Activated effector memory CD4-positive, alpha-beta T cell treated with Interleukin-2 at 50 U/mL for 16 hours (primary cell): ENCODE results near the gene HLF.

Experiments used
- DNase-seq: peaks from one replicate; pipeline ENCODE4 v3.0.0-alpha.2; 2020

Gene HLF

DNA sequence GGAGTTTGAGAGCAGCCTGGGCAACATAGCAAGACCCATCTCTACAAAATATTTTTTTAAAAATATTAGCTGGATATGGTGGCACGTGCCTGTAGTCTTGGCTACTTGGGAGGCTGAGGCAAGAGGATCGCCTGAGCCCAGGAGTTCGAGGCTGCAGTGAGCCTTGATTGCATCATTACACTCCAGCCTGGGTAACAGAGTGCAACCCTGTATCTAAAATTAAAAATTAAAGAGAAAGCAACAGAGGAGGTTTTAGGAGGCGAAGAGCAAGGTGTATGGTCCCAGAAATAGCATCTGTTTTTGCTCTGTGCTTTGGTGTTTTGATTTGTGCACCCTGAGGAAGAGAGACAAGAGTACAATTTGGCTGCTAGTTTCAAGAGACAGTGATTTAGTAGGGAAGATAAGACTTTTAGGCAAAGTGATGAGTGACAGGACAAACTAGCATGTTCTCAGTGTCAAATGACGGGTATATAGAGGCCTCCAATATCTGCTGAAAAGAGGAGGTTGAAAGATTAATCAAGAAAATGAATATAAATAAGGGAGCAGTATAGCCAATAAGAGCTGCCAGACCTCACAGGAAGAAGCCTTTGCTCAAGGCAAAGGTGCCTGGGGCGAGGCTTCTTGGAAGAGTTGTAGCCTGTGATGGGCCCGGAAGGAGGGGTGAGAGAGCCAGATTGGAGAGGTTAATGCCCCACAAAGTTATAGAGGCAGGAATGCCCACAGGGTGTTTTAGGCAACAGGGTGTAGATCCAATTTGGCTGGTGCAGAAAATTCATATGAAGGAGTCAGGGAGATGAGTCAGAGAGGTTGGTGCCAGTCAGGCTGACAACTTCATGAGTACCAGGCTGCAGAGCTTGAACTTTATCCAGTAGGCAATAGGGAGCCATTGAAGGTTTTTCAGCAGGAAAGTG, 11.4 kb downstream of the HLF start:
- no peak for DNase-seq

DNA sequence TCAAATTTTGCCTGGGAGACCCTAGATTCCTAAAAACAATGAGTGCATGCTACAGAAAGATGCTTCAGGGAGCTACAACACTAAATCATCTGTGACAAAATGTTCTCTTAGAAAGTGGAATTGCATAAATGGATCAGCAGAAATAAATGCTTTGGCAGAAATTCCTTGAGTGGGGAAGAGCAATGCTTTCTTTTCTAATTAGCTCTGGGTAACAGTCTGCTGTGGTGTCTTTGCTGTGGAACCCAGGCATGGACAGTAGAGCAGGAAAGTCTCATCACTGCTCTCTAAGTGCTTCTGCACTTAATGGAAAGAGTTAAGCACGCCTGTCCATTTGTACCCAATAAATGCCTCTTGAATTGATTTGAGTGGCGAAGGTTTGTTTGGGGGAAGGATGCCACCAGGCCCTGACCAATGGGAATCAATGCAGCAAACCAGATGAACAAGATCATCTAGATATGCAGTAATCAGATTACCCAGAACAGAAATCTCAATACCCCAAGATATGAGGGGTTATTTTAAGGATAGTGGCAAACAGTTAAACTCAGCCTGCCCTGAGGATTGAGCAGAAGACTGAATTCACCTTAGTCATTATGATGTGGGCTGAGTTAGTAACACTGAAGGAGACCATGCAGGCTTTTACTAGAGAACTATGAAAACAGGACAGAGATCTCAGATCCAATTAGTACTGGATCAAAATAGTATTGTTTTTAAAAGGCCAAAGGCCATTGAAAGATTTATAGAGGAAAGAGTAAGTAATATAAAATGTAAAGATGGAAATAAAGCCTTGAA, 13.6 kb downstream of the HLF start:
- no peak for DNase-seq

DNA sequence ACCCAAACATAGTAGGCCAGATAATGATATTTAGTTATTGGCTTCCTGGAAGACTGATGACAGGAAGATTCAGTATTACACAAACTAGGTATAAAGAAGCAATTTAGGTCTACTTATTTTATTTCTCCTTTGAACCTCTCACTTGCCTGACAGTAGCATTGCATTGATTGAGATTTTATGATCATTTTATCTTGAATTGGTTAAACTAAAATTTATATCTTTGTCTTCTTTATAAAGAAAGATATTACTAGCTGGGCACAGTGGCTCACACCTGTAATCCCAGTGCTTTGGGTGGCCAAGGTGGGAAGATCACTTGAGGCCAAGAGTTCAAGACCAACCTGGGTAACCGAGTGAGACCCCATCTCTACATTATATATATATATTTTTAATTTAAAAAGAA, 14.4 kb downstream of the HLF start:
- DNase-seq: no peak

DNA sequence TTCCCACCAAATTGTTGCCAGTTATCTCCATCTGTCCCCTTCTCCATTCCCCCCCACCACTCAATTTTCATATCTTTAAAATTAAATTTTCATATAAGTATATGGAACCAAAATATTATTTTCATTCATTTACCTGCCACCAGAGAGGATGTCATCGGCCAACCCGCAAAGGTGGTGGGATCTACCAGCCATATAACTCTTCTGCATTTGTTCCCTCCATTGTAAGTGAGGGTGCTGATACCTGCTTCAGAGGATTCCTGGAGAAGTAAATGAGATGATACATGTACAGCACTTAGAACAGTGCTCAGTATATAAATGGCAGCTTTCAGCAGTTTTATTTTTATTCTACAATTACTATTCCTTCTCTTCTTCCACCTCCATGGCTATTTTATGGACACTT, 15.0 kb downstream of the HLF start:
- no peak for DNase-seq

DNA sequence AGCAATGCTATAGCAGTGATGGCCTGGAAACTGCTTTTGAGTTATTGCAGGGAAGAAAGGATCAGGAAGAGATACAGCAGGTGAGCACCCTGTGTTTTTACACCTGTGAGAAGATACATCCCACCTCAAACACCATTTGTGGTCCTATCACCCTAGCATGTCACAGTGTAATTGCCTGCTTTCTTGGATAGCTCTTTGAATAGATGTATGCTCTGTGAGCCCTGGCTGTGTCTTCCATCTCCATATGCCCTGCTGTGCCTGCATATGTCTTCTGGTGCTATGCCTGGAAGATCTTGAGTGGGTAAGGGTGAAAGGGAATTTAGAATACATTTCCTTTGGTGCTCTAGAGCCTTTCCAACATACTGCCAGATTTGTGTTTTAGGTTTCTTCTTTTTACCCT, 15.5 kb downstream of the HLF start:
- no peak for DNase-seq

DNA sequence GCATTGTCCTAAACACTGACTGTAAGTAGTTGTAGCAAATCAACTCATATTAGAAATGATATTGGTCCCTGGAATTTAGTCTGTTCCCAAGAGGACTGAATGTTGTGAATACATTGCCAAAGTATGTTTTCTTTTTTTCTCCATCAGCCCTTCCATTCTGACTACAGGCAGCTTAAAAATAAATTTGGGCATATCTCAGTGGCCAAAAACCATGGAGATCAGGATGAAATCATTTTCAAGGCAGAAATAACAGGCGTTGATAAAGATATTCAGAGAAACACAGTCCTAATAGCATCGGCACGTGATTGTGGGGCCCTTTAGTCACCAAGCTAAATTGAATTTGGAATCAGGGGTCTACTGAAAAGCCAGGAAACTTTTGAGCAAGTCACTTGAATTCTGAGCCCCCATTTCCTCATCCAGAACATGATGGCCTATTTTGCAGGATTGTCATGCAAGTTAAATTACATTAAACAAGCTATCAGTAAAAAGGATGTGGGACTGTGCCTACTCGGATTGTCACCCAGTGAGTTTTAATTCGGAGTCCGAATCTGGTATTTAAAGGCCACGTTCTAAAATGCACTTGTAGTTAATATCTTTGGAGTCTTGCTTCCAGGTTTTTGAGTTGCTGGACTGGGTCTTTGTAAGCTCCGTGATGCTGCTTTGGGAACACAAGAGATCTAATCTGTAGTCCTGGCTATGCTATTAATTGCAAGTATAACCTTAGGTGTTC, 17.1 kb downstream of the HLF start:
- DNase-seq: no peak

DNA sequence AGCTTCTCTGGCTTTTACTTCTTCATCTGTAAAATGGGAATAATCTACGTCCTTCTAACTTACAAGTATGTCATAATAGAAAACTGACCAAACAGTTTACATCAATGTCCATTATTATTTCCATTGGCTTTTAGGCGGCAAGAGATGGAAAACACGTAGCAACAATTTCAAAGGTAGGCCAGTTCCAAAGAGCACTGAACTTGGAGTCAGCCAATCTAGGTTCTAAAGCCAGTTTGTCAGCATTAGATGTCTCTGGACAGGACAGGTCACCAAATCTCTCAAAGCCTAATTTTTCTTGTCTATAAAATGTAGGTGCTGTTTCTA, 17.6 kb downstream of the HLF start:
- no peak for DNase-seq

DNA sequence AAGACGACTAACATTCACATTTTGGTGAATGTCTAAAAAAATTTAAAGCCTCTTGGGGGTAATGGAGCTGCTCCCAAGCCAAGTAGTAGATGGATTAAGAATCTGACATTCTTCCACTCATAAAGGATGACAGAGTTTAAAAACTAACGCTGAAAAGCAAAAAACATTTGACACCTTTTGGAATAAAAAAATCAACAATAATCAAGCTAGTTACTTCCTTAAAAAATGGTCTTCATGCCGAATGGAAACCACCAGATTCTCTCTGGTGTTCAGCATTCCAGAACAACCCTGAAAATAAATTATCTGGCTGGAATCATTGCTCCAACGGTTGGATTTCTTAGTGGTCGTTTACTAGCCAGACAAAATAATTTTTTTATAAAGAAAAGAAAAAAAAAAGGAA, 18.0 kb downstream of the HLF start:
- DNase-seq: no peak

DNA sequence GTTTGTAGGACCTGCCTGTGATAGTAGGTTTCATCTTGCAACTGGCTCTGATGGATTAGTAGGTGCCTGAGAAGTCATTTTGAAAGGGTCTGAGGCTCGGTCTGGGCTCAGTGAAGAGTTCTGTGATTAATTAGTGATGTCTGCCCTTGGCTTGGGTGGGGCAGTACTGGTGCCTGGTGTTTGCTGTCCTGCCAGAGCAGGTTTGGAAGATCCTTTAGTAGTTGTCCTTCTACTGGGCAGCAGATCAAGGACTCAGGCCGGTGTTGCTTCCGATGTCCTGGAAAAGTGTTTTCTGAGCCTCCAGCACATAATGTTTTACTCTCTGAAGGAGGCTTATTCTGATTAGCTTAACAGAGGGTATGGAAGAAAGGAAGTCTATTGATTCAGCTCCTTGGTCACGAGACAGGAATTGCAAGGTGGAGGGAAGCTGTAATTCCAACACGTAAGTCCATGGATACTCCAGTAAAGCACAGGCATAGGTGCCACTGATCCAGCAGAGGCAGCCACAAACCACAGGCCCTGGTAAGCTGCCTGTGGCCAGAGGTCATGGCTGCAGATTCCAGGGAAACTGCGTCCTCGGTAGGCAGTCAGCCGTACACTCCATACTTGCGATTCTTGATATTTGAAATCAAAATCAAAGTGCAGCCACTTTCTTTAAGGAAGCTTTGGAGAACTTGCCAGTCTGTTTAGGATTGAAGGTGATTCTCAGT, 18.7 kb downstream of the HLF start:
- DNase-seq: no peak

DNA sequence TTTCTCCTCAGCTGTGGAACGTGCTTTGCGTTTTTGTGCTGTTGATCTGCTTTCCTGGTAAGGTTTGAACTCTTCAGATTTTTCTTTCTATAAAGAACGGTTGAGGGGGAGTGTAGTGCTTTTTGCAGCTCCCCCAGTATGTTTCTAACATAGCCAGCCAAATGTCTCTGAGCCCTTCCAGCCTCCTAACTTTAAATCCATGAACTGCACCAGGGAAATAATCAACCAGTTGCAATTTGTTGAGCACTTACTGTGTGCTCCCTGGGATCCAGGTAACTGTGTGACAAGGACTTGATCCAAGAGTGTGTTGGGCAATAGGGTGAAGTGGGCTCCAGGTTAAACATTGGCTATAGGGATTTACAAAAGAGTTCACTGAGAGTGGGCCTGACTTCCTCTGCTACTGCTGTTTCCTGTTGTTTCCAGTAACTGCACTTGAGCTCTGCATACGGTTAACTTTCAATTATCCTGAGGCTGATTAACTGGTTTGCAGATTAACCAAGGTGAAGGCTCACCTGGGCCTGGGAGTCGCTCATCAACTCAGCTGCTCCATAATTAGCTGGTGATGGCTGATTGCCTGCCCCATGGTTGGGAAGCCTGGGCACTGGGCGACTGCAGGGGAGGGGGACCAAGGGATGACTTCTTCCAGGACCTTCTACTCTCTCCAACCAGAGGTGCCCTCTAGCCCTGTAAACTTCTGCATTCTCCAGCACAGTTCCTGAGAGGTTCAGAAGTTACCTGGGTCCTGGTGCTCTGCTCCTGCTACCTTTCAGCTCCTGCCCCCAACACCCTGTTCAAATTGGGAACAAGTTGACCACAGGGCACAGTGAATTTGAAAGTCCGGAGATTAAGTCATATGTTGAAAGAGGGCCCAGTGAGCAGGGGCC, 19.5 kb downstream of the HLF start:
- DNase-seq: no peak

DNA sequence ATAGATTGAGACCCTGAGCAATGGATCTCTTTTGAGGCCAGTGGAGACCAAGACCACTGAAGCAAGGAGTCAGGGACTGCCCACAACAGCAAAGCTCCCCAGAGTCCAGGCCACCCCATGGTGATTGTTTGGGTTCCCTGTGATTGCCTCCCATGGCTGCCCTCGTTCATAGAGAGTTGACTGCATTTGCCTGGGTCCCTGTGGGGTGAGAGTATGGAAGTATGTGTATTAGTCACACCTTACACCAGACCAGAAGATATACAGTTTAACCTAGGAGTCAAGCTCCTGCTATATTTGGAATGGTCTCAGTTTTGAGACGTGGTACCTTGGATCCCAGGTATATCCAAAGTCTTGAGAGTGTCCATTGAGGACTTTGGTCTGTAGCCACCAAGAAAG, 20.2 kb downstream of the HLF start:
- DNase-seq: no peak

DNA sequence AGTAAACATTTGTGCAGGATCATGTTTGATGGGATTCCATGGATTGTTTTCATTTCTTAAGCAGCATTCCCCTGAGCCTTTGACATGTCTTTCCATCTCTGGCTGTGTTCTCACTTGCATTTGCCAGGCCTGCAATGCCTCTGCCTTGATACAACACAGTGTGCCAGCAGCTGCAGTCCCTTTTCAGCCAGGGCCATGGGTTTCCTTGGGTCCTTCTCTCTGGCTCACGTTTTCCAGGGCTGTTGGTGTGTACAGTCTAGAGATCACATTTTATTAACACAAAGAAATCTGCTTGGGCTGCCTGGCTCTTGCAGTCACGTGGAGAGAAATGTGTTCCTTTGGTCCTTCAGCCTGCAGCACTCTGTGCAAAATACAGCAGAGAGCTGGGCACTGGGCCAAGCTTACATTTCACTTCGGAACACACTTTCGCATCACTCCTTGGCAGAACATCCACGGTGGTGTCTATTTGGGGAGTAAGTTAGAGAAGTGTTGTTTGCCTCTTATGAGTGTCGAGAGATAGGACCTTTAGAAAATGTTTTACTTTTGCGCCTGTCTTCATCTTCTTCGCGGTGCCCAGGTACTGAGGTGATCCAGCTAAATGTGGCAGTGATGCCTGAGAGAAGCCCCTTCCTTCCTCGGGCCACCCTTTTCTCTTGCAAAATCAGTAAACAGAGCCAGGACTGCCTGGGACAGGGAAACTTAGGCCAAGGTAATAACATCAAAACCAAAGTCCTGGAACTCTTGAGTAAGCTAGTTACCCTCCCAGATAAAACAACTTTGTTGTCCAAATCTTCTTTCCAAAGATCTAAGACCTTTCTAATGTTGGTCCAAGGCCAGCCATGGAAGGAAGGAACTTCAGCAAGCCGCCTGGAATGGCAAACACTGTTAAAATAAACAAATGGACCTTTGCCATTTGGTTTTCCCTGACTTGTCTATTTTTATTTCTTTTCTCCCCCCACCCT, 20.9 kb downstream of the HLF start:
- no peak for DNase-seq

DNA sequence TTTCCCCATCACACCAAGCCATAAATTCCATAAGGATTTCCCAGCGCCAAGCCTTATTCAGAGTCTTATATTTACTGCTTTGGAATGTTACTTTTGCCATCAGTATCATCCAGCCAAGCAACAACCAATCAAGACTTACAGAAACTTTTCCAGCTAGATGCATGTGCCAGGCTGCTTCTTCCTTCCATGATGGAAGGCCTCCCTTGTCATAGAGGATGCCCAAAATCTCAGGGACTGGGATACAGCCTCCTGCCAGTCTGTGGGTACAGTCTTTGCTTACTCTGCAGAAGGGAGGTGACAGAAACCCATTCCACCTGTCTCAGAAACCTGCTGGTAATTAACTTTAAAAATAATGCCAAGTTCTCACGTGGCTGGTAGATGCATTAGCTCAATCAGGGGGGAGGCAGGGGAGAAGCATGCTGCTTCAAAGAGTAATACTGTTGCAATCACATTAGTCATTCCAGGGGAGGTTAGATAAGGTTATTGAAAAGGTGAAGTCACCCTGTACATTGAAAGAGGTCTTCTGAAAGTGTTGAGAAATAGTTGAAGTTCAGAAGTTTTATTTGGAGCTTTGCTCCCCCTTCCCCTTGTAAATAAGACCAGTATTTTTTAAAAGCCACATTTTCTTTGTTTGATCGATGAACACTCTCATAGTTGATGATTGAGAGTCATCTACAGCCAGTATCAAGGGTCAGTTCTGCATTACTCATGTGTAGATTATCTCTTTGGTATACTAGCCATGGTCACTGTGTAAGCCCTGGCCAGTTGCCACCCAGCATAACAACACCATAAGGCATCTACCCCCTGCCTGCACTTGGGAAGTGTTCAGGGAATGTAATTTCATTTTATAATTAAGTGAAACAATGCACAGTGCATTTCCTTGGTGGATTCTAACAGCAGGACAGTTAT, 22.2 kb downstream of the HLF start:
- DNase-seq: no peak

DNA sequence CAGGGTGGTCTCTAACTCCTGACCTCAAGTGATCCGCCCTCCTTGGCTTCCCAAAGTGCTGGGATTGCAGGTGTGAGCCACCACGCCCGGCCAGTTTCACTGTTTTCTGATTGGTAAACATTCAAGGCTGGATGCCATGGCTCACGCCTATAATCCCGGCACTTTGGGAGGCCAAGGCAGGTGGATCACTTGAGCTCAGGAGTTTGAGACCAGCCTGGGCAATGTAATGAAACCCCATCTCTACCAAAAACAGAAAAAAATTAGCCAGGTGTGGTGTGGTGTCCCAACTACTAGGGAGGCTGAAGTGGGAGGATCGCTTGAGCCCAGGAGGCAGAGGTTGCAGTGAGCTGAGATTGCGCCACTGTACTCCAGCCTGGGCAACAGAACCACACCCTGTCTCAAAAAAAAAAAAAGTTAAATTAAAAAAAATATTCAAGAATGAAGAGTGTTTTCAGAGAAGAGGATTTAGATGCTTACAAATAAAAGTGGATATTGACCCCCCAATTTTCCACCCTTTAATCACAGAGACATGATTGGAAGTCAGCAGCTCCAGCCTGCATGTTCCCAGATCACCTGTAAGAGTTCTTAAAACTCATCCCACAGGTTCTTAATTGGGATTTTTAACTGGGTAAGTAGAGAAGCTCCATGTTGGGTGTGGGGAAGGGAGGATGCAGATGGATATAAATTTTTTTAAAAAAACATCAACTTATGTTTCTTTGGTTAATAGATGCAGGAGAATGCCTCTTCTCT, 23.8 kb downstream of the HLF start:
- DNase-seq: no peak

DNA sequence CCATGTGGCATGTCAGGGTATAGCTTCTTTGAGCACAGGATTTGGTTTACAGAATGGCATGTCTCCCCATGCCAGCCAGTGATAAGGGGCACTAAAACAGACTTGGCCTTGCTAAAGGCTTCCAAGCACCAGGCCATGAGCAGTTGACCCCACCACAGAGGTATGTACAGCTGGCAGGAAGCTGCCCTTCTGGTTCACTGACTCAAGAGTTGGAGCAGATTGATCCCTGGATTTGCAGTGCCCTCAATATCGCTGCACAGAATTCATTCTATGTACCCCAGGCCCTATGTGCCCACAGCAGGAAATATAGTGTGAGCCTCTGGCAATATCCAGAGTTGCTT, 24.3 kb downstream of the HLF start:
- DNase-seq: no peak

DNA sequence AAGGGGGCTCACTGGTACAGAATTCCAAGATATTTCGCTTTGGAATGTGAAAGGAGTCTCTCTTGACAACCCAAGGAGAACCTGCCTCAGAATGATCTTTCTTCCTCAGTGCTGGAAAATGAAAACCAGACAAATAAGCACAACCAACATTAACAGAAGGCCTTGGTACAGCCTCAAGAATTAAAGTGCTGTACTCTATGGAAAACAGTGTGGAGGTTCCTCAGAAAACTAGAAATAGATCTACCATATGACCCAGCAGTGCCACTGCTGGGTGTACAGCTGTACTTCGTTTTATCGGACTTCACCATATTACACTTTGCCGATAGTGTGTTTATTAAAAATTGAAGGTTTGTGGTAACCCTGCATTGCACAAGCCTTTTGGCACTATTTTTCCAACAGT, 25.2 kb downstream of the HLF start:
- no peak for DNase-seq

DNA sequence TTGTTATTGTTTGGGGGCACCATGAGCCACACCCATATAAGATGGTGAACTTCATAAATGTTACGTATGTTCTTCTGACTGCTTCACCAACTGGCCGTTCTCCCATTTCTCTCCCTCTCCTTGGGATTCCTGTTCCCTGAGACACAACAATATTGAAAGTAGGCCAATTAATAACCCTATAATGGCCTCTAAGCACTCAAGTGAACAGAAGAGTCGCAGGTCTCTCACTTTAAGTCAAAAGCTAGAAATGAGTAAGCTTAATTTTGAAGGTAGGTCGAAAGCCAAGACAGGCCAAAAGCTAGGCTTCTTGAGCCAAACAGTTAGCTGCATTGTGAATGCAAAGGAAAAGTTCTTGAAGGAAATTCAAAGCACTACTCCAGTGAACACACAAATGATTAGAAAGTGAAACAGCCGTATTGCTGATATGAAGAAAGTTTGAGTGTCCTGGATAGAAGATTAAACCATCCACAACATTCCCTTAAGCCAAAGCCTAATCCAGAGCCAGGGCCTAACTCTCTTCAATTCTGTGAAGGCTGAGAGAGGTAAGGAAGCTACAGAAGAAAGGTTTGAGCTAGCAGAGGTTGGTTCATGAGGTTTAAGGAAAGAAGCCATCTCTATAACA, 25.8 kb downstream of the HLF start:
- no peak for DNase-seq

DNA sequence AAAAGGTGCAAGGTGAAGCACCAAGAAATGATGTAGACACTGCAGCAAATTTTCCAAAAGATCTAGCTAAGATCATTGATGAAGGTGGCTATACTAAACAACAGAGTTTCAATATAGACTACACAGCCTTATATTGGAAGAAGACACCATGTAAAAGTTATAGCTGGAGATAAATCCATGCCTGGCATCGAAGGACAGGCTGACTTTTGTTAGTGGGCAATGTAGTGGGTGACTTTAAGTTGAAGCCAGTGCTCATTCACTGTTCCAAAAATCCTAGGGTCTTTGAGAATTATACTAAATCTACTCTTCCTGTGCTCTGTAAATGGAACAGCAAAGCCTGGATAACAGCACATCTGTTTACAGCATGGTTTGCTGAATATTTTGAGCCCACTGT, 26.4 kb downstream of the HLF start:
- DNase-seq: no peak

DNA sequence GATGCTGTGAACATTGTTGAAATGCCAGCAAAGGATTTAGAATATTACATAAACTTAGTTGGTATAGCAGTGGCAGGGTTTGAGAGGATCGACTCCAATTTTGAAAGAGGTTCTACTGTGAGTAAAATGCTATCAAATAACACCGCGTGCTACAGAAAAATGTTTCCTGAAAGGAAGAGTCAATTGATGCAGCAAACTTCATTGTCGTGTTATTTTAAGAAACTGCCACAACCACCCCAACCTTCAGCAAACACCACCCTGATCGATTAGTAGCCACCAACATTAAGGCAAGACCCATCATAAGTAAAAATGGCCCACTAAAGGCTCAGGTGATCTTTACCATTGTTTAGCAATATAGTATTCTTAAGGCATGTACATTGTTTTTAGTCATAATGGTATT, 27.3 kb downstream of the HLF start:
- no peak for DNase-seq
